ENCODE results near the gene HEATR1.
A peak's percentile ranks its signal among the peaks of the same experiment; 100 is the strongest.
"Not testable (repeated sequence)": the region's sequence is repeated elsewhere in the genome, so short reads cannot be mapped to it uniquely, and the experiment has no call there.

The HEATR1 gene

GRCh38 chr1:236589531-236589930 lies 14.8 kb downstream of the HEATR1 start:
- Histone ChIP-seq H3K4me3 (ENCODE audit: low read depth, low read length) (no peak overlapping the region), H3K27ac (ENCODE audit: low read depth, low read length) (no peak overlapping the region), H2AFZ (ENCODE audit: low read length, unreplicated experiment) (no peak overlapping the region), H3K36me3 (ENCODE audit: insufficient read depth, low read length) (peaks cover 52% of the 10 kb centered on the region), H3K27me3 (ENCODE audit: insufficient read depth, low read length) (no peaks in the 10 kb centered on the region), H3K79me2 (ENCODE audit: control insufficient read depth, insufficient read depth, low read length, unreplicated experiment) (no peaks in the 10 kb centered on the region), H3K4me1 (ENCODE audit: control insufficient read depth, insufficient read depth, low read length, unreplicated experiment) (no peaks in the 10 kb centered on the region)

- Histone ChIP-seq H3K36me3 (ENCODE audit: insufficient read depth, low read length) (peaks cover 37% of the 10 kb centered on the region), H3K27ac (ENCODE audit: low read depth, low read length) (no peak overlapping the region)
Measured at GRCh38 chr1:236581528-236581927, 22.8 kb downstream of the HEATR1 start.

GRCh38 chr1:236580404-236580803 lies 23.9 kb downstream of the HEATR1 start:
- not testable (repeated sequence) for H3K4me1 ChIP-seq (ENCODE audit: control insufficient read depth, insufficient read depth, low read length, unreplicated experiment); H3K79me2 ChIP-seq (ENCODE audit: control insufficient read depth, insufficient read depth, low read length, unreplicated experiment); H3K4me3 ChIP-seq (ENCODE audit: low read depth, low read length); H2AFZ ChIP-seq (ENCODE audit: low read length, unreplicated experiment); H3K27me3 ChIP-seq (ENCODE audit: insufficient read depth, low read length); H3K27ac ChIP-seq (ENCODE audit: low read depth, low read length)
- peaks cover 32% of the 10 kb centered on the region for H3K36me3 ChIP-seq (ENCODE audit: insufficient read depth, low read length)

More at GRCh38 chr1:236581528-236581927, 22.8 kb downstream of the HEATR1 start:
- peaks cover under 1% of the 10 kb centered on the region for H3K4me1 ChIP-seq (ENCODE audit: control insufficient read depth, insufficient read depth, low read length, unreplicated experiment)
- H2AFZ ChIP-seq (ENCODE audit: low read length, unreplicated experiment): no peak overlapping the region
- H3K79me2 ChIP-seq (ENCODE audit: control insufficient read depth, insufficient read depth, low read length, unreplicated experiment): no peaks in the 10 kb centered on the region
- no peaks in the 10 kb centered on the region for H3K27me3 ChIP-seq (ENCODE audit: insufficient read depth, low read length)
- H3K4me3 ChIP-seq (ENCODE audit: low read depth, low read length): no peak overlapping the region

GRCh38 chr1:236578661-236579060 lies 25.7 kb downstream of the HEATR1 start:
- H3K36me3 ChIP-seq (ENCODE audit: insufficient read depth, low read length): peaks cover 38% of the 10 kb centered on the region

GRCh38 chr1:236577041-236577440 lies 27.3 kb downstream of the HEATR1 start:
- H3K36me3 ChIP-seq (ENCODE audit: insufficient read depth, low read length): peaks cover 49% of the 10 kb centered on the region
- not testable (repeated sequence) for H3K4me3 ChIP-seq (ENCODE audit: low read depth, low read length); H2AFZ ChIP-seq (ENCODE audit: low read length, unreplicated experiment); H3K79me2 ChIP-seq (ENCODE audit: control insufficient read depth, insufficient read depth, low read length, unreplicated experiment); H3K27me3 ChIP-seq (ENCODE audit: insufficient read depth, low read length); H3K4me1 ChIP-seq (ENCODE audit: control insufficient read depth, insufficient read depth, low read length, unreplicated experiment); H3K27ac ChIP-seq (ENCODE audit: low read depth, low read length)

More at GRCh38 chr1:236578661-236579060, 25.7 kb downstream of the HEATR1 start:
- no peaks in the 10 kb centered on the region for H3K79me2 ChIP-seq (ENCODE audit: control insufficient read depth, insufficient read depth, low read length, unreplicated experiment)
- peaks cover 8% of the 10 kb centered on the region for H3K4me1 ChIP-seq (ENCODE audit: control insufficient read depth, insufficient read depth, low read length, unreplicated experiment)
- no peak overlapping the region for H3K4me3 ChIP-seq (ENCODE audit: low read depth, low read length)
- no peak overlapping the region for H3K27ac ChIP-seq (ENCODE audit: low read depth, low read length)
- H3K27me3 ChIP-seq (ENCODE audit: insufficient read depth, low read length): no peaks in the 10 kb centered on the region
- H2AFZ ChIP-seq (ENCODE audit: low read length, unreplicated experiment): no peak overlapping the region

GRCh38 chr1:236576004-236576403 lies 28.3 kb downstream of the HEATR1 start:
- Histone ChIP-seq H3K79me2 (ENCODE audit: control insufficient read depth, insufficient read depth, low read length, unreplicated experiment) (no peaks in the 10 kb centered on the region), H3K4me3 (ENCODE audit: low read depth, low read length) (no peak overlapping the region), H3K27ac (ENCODE audit: low read depth, low read length) (peak overlapping the region; percentile 38; the same call in 1 of the 2 replicates), H2AFZ (ENCODE audit: low read length, unreplicated experiment) (no peak overlapping the region), H3K27me3 (ENCODE audit: insufficient read depth, low read length) (no peaks in the 10 kb centered on the region), H3K4me1 (ENCODE audit: control insufficient read depth, insufficient read depth, low read length, unreplicated experiment) (peaks cover 8% of the 10 kb centered on the region), H3K36me3 (ENCODE audit: insufficient read depth, low read length) (peaks cover 50% of the 10 kb centered on the region)

GRCh38 chr1:236575523-236575922 lies 28.8 kb downstream of the HEATR1 start:
- peaks cover 8% of the 10 kb centered on the region for H3K4me1 ChIP-seq (ENCODE audit: control insufficient read depth, insufficient read depth, low read length, unreplicated experiment)
- no peaks in the 10 kb centered on the region for H3K79me2 ChIP-seq (ENCODE audit: control insufficient read depth, insufficient read depth, low read length, unreplicated experiment)
- no peak overlapping the region for H3K4me3 ChIP-seq (ENCODE audit: low read depth, low read length)
- no peaks in the 10 kb centered on the region for H3K27me3 ChIP-seq (ENCODE audit: insufficient read depth, low read length)
- H2AFZ ChIP-seq (ENCODE audit: low read length, unreplicated experiment): no peak overlapping the region
- peaks cover 55% of the 10 kb centered on the region for H3K36me3 ChIP-seq (ENCODE audit: insufficient read depth, low read length)
- H3K27ac ChIP-seq (ENCODE audit: low read depth, low read length): peak overlapping the region; percentile 38; the same call in 1 of the 2 replicates

GRCh38 chr1:236568285-236568894 lies 35.9 kb downstream of the HEATR1 start:
- Histone ChIP-seq H3K27ac (ENCODE audit: low read depth, low read length) (no peak overlapping the region), H3K79me2 (ENCODE audit: control insufficient read depth, insufficient read depth, low read length, unreplicated experiment) (no peaks in the 10 kb centered on the region), H3K4me3 (ENCODE audit: low read depth, low read length) (no peak overlapping the region), H3K4me1 (ENCODE audit: control insufficient read depth, insufficient read depth, low read length, unreplicated experiment) (no peaks in the 10 kb centered on the region), H3K27me3 (ENCODE audit: insufficient read depth, low read length) (no peaks in the 10 kb centered on the region), H3K36me3 (ENCODE audit: insufficient read depth, low read length) (peaks cover 42% of the 10 kb centered on the region), H2AFZ (ENCODE audit: low read length, unreplicated experiment) (no peak overlapping the region)

- H3K4me3 ChIP-seq (ENCODE audit: low read depth, low read length): no peak overlapping the region
- H3K36me3 ChIP-seq (ENCODE audit: insufficient read depth, low read length): peaks cover 21% of the 10 kb centered on the region
Measured at GRCh38 chr1:236565530-236565929, 38.8 kb downstream of the HEATR1 start.

GRCh38 chr1:236561976-236562375 lies 42.3 kb downstream of the HEATR1 start:
- no peak overlapping the region for H2AFZ ChIP-seq (ENCODE audit: low read length, unreplicated experiment)
- H3K79me2 ChIP-seq (ENCODE audit: control insufficient read depth, insufficient read depth, low read length, unreplicated experiment): no peaks in the 10 kb centered on the region
- H3K36me3 ChIP-seq (ENCODE audit: insufficient read depth, low read length): peaks cover 19% of the 10 kb centered on the region
- no peak overlapping the region for H3K4me3 ChIP-seq (ENCODE audit: low read depth, low read length)
- no peak overlapping the region for H3K27ac ChIP-seq (ENCODE audit: low read depth, low read length)
- no peaks in the 10 kb centered on the region for H3K4me1 ChIP-seq (ENCODE audit: control insufficient read depth, insufficient read depth, low read length, unreplicated experiment)
- H3K27me3 ChIP-seq (ENCODE audit: insufficient read depth, low read length): no peaks in the 10 kb centered on the region

More at GRCh38 chr1:236565530-236565929, 38.8 kb downstream of the HEATR1 start:
- Histone ChIP-seq H3K4me1 (ENCODE audit: control insufficient read depth, insufficient read depth, low read length, unreplicated experiment) (no peaks in the 10 kb centered on the region), H2AFZ (ENCODE audit: low read length, unreplicated experiment) (no peak overlapping the region), H3K27ac (ENCODE audit: low read depth, low read length) (no peak overlapping the region), H3K27me3 (ENCODE audit: insufficient read depth, low read length) (no peaks in the 10 kb centered on the region), H3K79me2 (ENCODE audit: control insufficient read depth, insufficient read depth, low read length, unreplicated experiment) (no peaks in the 10 kb centered on the region)

GRCh38 chr1:236560213-236560771 lies 44.0 kb downstream of the HEATR1 start:
- Histone ChIP-seq H3K36me3 (ENCODE audit: insufficient read depth, low read length) (peaks cover 22% of the 10 kb centered on the region), H3K27ac (ENCODE audit: low read depth, low read length) (no peak overlapping the region)

More at GRCh38 chr1:236560213-236560771, 44.0 kb downstream of the HEATR1 start:
- Histone ChIP-seq H3K4me1 (ENCODE audit: control insufficient read depth, insufficient read depth, low read length, unreplicated experiment) (no peaks in the 10 kb centered on the region), H3K27me3 (ENCODE audit: insufficient read depth, low read length) (no peaks in the 10 kb centered on the region), H3K4me3 (ENCODE audit: low read depth, low read length) (no peak overlapping the region), H3K79me2 (ENCODE audit: control insufficient read depth, insufficient read depth, low read length, unreplicated experiment) (no peaks in the 10 kb centered on the region), H2AFZ (ENCODE audit: low read length, unreplicated experiment) (no peak overlapping the region)
